Sigmoid colon (tissue), 4 donors: Measurements from ENCODE around the gene WIPF2.

Experiments used
- POLR2A ChIP-seq, 2 donors: fragments of 450-650 bp; IDR thresholded peaks; one replicate each; pipeline ENCODE4 v1.6.1; 2016; ENCODE audit warnings: antibody characterized with exemption in 2 of 2, mild to moderate bottlenecking in 2 of 2, moderate library complexity in 2 of 2
- POLR2AphosphoS5 ChIP-seq, 4 donors: sonication (generic); formaldehyde crosslinking; IDR thresholded peaks; one replicate each; pipeline ENCODE4 v1.6.1; 2017; ENCODE audit warnings: antibody characterized with exemption in 4 of 4
- TF ChIP-seq, protein P1 (sequence below), 4 experiments: fragments of 450-650 bp in 3 of 4; fragments of 200-600 bp in 1 of 4; IDR thresholded peaks; one replicate each; pipeline ENCODE4 v1.5.1; 2016 to 2019; ENCODE audit warnings: antibody characterized with exemption in 4 of 4, mild to moderate bottlenecking in 3 of 4, moderate library complexity in 2 of 4

DNA sequence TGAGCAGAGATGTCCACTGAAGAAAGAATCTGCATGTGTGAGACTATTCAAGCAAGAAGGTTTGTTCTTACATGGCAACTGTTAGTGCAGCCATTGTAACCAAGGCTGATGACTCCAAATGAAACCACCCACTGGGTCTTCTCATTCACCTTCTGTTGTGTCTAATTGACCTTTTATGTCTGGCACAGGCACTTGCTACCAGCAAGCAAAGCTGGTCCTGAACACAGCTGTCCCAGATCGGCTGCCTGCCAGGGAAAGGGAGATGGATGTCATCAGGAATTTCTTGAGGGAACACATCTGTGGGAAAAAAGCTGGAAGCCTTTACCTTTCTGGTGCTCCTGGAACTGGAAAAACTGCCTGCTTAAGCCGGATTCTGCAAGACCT, 72.2 kb downstream of the WIPF2 start:
- TF ChIP-seq POLR2A (IDR thresholded peaks at IDR 0.05) = no peak
- TF ChIP-seq, protein P1, sequence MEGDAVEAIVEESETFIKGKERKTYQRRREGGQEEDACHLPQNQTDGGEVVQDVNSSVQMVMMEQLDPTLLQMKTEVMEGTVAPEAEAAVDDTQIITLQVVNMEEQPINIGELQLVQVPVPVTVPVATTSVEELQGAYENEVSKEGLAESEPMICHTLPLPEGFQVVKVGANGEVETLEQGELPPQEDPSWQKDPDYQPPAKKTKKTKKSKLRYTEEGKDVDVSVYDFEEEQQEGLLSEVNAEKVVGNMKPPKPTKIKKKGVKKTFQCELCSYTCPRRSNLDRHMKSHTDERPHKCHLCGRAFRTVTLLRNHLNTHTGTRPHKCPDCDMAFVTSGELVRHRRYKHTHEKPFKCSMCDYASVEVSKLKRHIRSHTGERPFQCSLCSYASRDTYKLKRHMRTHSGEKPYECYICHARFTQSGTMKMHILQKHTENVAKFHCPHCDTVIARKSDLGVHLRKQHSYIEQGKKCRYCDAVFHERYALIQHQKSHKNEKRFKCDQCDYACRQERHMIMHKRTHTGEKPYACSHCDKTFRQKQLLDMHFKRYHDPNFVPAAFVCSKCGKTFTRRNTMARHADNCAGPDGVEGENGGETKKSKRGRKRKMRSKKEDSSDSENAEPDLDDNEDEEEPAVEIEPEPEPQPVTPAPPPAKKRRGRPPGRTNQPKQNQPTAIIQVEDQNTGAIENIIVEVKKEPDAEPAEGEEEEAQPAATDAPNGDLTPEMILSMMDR (IDR thresholded peaks at IDR 0.05) = no peak
- TF ChIP-seq POLR2AphosphoS5 (IDR thresholded peaks at IDR 0.05) = no peak
